Retinal pigment epithelial cell (primary cell): Measurements from ENCODE around the gene NVL.

ENCODE experiments used
- DNase-seq: peaks from one replicate; pipeline ENCODE4 v3.0.0-alpha.2; 2010; ENCODE audit warnings: low read depth
- H3K4me3 ChIP-seq: 2 replicates; pipeline ENCODE4 v1.5.1; 2011; ENCODE audit warnings: mild to moderate bottlenecking, low read length, control low read depth, moderate library complexity
- TF ChIP-seq, protein P1 (sequence below): conservative IDR thresholded peaks from 2 replicates; pipeline ENCODE4 v1.5.1; 2011; ENCODE audit warnings: low read depth, low read length, control low read depth, inconsistent platforms

NVL gene

DNA sequence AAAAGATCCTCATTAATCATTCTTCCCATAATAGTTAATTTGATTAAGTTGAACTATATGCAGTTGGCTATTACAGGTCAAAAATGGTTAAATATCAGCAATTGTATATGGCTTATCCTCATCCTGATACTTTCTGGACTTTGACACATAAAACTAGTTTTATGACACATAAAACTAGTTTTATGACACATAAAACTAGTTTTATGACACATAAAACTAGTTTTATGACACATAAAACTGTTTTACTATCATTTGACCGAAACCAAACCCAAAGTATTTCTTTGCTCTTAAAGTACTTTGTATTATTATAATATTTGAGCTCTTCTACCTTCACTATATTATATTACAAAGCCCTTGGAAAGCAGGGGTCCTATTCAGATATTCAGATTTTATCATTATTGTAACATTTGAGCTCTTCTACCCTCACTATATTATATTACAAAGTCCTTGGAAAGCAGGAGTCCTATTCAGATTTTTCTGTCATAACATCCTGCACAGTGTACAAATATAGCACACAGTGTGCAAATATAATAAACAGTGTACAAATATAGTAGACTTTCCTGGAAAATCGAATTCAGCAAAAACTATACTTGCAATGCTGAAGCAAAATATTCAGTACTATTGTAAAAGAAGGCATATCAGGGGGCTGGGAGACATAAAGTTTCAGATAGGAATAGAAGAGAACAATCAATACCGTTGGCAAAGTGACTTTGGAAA is 53.0 kb downstream of the NVL start:
- TF ChIP-seq, protein P1, sequence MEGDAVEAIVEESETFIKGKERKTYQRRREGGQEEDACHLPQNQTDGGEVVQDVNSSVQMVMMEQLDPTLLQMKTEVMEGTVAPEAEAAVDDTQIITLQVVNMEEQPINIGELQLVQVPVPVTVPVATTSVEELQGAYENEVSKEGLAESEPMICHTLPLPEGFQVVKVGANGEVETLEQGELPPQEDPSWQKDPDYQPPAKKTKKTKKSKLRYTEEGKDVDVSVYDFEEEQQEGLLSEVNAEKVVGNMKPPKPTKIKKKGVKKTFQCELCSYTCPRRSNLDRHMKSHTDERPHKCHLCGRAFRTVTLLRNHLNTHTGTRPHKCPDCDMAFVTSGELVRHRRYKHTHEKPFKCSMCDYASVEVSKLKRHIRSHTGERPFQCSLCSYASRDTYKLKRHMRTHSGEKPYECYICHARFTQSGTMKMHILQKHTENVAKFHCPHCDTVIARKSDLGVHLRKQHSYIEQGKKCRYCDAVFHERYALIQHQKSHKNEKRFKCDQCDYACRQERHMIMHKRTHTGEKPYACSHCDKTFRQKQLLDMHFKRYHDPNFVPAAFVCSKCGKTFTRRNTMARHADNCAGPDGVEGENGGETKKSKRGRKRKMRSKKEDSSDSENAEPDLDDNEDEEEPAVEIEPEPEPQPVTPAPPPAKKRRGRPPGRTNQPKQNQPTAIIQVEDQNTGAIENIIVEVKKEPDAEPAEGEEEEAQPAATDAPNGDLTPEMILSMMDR = no peak
- H3K4me3 ChIP-seq = no peak overlapping the region
- no peak for DNase-seq

DNA sequence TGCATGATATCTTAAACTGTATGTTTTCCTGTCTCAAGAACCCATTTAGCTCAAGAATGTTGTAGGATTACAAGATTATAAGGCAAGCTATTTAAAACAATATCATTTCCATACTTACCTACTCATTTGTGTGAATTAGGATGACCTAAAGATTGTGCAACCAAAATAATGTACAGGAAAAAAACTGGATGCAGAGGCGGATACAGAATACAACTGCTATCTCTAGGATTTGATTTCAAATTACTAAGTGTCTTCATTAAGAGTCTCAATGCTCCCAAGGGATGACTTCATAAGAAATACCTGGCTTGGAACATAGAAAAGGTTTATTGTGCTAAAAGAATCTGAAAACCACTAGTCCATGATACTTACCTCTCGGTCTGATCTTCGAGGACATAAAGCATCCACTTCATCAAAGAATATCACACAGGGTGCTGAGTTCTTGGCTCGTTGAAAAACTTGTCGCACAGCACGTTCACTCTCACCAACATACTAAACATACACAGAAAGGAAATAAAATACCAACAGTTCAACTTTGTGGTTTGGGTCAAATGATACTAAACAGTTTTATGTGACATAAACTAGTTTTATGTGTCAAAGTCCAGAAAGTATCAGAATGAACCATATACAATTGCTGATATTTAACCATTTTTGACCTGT is 54.9 kb downstream of the NVL start:
- no peak for DNase-seq
- TF ChIP-seq, protein P1 = no peak
- H3K4me3 ChIP-seq = no peak overlapping the region

DNA sequence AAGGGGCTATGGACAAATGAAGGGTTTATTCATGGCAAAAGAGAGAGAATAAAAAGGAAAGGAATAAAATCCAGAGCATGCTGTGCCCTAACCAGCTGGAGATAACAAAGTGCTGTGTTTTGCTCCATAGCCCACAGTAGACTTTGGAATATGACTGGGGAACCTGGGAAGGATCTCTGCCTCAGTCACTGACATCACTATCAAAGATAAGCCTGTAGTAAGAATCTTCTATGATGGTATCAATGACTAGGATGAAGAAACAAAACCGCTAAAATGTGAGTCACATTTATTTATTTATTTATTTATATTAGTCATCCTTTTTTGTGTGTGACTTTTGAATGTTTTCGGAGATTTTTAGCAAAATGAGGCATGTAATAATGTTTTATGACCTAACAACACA is 56.3 kb downstream of the NVL start:
- TF ChIP-seq, protein P1 = no peak
- DNase-seq = no peak
- no peak overlapping the region for H3K4me3 ChIP-seq

DNA sequence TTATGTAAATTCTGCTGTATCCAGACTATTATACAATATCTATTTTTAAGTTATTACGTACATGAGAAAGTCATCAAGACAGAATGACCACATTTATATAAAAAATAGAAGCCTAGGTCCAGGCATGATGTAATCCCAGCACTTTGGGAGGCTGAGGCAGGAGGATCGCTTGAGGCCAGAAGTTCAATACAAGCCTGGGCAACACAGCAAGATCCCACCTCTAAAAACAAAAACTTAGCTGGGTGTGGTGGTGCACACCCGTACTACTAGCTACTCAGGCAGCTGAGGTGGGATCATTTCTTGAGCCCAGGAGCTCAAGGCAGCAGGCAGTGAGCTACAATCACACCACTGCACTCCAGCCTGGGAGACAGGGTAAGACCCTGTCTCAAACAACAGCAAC is 58.9 kb downstream of the NVL start:
- TF ChIP-seq, protein P1 = no peak
- H3K4me3 ChIP-seq = no peak overlapping the region

DNA sequence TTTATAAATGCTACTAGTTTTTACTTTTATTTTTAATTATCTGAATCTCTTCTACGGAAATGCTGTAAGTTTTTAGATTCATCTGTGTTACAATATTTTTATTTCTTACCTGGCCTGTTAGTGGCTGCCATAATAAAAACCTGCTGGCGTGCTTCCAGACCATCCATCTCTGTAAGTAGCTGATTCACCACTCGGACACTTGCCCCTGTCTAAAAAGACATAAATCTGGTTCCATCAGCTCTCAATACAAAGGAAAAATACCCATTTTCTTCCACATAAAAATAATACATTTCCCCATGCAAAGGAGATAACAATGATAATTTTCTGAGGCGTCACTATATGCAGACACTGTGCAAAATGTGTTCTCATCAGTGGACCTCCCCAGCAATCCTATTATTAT is 62.0 kb downstream of the NVL start:
- TF ChIP-seq, protein P1 = no peak
- DNase-seq = no peak
- H3K4me3 ChIP-seq = no peak overlapping the region

More for the DNA sequence above, 58.9 kb downstream of the NVL start:
- DNase-seq = no peak

DNA sequence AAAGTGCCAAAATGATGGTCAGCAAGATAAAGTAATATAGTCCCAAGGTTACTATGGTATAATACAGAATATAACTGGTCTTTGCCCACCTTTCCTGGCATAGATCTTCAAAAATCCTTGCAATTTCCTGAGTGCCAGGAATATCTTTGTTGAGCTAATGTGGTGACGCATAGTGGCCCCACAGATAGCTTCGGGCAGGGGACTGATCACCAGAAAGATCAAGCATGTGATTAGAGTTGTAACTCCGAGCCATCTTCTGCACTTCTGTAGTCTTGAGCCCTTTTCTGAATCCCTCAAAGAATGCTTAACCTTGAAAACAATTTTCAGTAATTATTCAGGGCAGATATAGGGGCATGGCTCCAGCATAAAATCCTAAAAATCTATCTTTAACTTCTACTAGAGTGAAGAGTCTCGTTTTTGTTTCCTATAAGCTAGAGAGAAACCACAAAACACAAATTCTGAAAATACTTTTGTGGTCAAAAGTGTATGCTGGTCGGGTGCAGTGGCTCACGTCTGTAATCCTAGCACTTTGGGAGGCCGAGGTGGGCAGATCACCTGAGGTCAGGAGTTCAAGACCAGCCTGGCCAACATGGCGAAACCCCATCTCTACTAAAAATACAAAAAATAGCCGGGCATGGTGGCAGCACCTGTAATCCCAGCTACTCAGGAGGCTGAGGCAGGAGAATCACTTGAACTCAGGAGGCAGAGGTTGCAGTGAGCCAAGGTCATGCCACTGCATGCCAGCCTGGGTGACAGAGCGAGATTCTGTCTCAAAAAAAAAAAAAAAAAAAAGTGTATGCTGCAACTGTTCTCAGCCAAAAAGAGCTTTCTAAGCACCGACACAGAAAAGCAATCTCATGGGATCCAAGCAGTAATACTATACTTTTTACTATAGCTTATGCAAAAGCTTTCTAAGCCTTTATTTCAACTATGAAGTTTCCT is 62.8 kb downstream of the NVL start:
- no peak overlapping the region for H3K4me3 ChIP-seq
- DNase-seq = no peak
- TF ChIP-seq, protein P1 = no peak
